ENCODE measurements around the gene PPP1R12C.

PPP1R12C gene

GRCh38 chr19:55153652-55154264 lies 36.3 kb upstream of the PPP1R12C start:
- no peak overlapping the region for H3K4me3 ChIP-seq (ENCODE audit: low read depth, low read length)
- TF ChIP-seq CTCF (IDR thresholded peaks at IDR 0.05; ENCODE audit: low read depth, low read length, missing control alignments), result no peak
- DNase-seq (ENCODE audit: low read depth), result no peak

GRCh38 chr19:55152017-55152416 lies 34.6 kb upstream of the PPP1R12C start:
- DNase-seq (ENCODE audit: low read depth), result no peak
- no peak for TF ChIP-seq CTCF (IDR thresholded peaks at IDR 0.05; ENCODE audit: low read depth, low read length, missing control alignments)
- H3K4me3 ChIP-seq (ENCODE audit: low read depth, low read length), result no peak overlapping the region

GRCh38 chr19:55149078-55150003 lies 31.9 kb upstream of the PPP1R12C start, which contains the start of gene TNNT1:
Gene TNNT1, minus strand, starts transcription at chr19:55149206. Its CDS starts 2,049 bp downstream, at chr19:55147157.
- DNase-seq (ENCODE audit: low read depth), result no peak
- H3K4me3 ChIP-seq (ENCODE audit: low read depth, low read length), result no peak within 1 kb of the TSS
- TF ChIP-seq CTCF (IDR thresholded peaks at IDR 0.05; ENCODE audit: low read depth, low read length, missing control alignments), result no peak

- no peak for TF ChIP-seq CTCF (IDR thresholded peaks at IDR 0.05; ENCODE audit: low read depth, low read length, missing control alignments)
- H3K4me3 ChIP-seq (ENCODE audit: low read depth, low read length), result no peak overlapping the region
- no peak for DNase-seq (ENCODE audit: low read depth)
Observed at GRCh38 chr19:55147545-55148251, 30.3 kb upstream of the PPP1R12C start.

GRCh38 chr19:55146705-55147273 lies 29.4 kb upstream of the PPP1R12C start:
- no peak overlapping the region for H3K4me3 ChIP-seq (ENCODE audit: low read depth, low read length)
- no peak for TF ChIP-seq CTCF (IDR thresholded peaks at IDR 0.05; ENCODE audit: low read depth, low read length, missing control alignments)
- no peak for DNase-seq (ENCODE audit: low read depth)

- no peak overlapping the region for H3K4me3 ChIP-seq (ENCODE audit: low read depth, low read length)
- no peak for DNase-seq (ENCODE audit: low read depth)
- peak; percentile 63 for TF ChIP-seq CTCF (IDR thresholded peaks at IDR 0.05; ENCODE audit: low read depth, low read length, missing control alignments)
Observed at GRCh38 chr19:55146078-55146704, 28.8 kb upstream of the PPP1R12C start.
